H1 (cell line): Measurements from ENCODE around the gene TRABD2B. TPM values are rescaled to one million over a fixed set of nuclear protein-coding genes. Genes with fewer than 3 reads are reported as not detected.

ENCODE experiments used
- CTCF ChIA-PET: fragments of 300-600 bp; sonication (Branson Sonifier 250); formaldehyde crosslinking; loops from one replicate; lab custom pipeline; 2021; ENCODE audit not compliant: partially characterized antibody; lab: Charles Lee
- POLR2A ChIA-PET: fragments of 300-600 bp; sonication (Branson Sonifier 250); formaldehyde crosslinking; loops from one replicate; lab custom pipeline; 2021; ENCODE audit warnings: inconsistent platforms; ENCODE audit not compliant: partially characterized antibody; lab: Charles Lee
- DNase-seq, 2 experiments: peaks; one replicate each; pipeline versions ENCODE4 v3.0.0 to v3.0.0-alpha.2; 2010 to 2022; ENCODE audit warnings: low spot score in 2 of 2, low read depth in 1 of 2, mixed read lengths in 1 of 2
- FAIRE-seq: peaks from 2 replicates; lab custom pipeline; 2011; peaks lifted over from hg19 to GRCh38; lab: Jason Lieb, UNC
- H2AFZ ChIP-seq: 2 replicates; pipeline ENCODE4 v1.8.1; 2012; ENCODE audit warnings: low read length, inconsistent platforms
- H2AK5ac ChIP-seq: 2 replicates; pipeline ENCODE4 v1.6.1; 2013; ENCODE audit warnings: low read depth, low read length
- H2BK120ac ChIP-seq: replicated peaks from 2 replicates; pipeline ENCODE3; 2013; ENCODE audit warnings: low read depth, low read length, inconsistent platforms
- H2BK12ac ChIP-seq: 2 replicates; pipeline ENCODE4 v1.6.1; 2013; ENCODE audit warnings: low read depth, low read length
- H2BK15ac ChIP-seq: 2 replicates; pipeline ENCODE4 v1.6.1; 2013; ENCODE audit warnings: low read length
- H2BK20ac ChIP-seq: 2 replicates; pipeline ENCODE4 v1.6.1; 2013; ENCODE audit warnings: low read length
- H2BK5ac ChIP-seq: 2 replicates; pipeline ENCODE4 v1.6.1; 2013; ENCODE audit warnings: low read depth, low read length
- H3K14ac ChIP-seq: 2 replicates; pipeline ENCODE4 v1.6.1; 2013; ENCODE audit warnings: inconsistent platforms; ENCODE audit not compliant: insufficient read length
- H3K18ac ChIP-seq: 2 replicates; pipeline ENCODE4 v1.6.1; 2013; ENCODE audit warnings: low read length; ENCODE audit errors: extremely low read depth
- H3K23ac ChIP-seq: 2 replicates; pipeline ENCODE4 v1.6.1; 2013; ENCODE audit warnings: inconsistent platforms; ENCODE audit not compliant: insufficient read length
- H3K23me2 ChIP-seq: 2 replicates; pipeline ENCODE4 v1.6.1; 2013; ENCODE audit warnings: low read depth, low read length
- H3K27ac ChIP-seq: 2 replicates; pipeline ENCODE4 v1.6.1; 2011; ENCODE audit warnings: low read depth, low read length, inconsistent platforms
- H3K27me3 ChIP-seq, 4 experiments: replicated peaks in 1 of 4; 1 replicate in 1 of 4; 2 replicates in 3 of 4; pipeline versions ENCODE4 v1.6.1 to v1.8.1; 2011 to 2013; ENCODE audit warnings: low read length in 3 of 4, mild to moderate bottlenecking in 3 of 4, inconsistent platforms in 2 of 4, mixed read lengths in 2 of 4, moderate library complexity in 1 of 4; ENCODE audit not compliant: control insufficient read depth in 3 of 4, insufficient read depth in 3 of 4; ENCODE audit errors: extremely low read depth in 1 of 4
- H3K36me3 ChIP-seq, 4 experiments: 2 replicates each; pipeline versions ENCODE4 v1.6.1 to v1.8.1; 2011 to 2013; ENCODE audit warnings: mild to moderate bottlenecking in 4 of 4, low read length in 3 of 4, moderate library complexity in 2 of 4, control low read depth in 1 of 4, inconsistent platforms in 1 of 4; ENCODE audit not compliant: insufficient read depth in 4 of 4, control insufficient read depth in 2 of 4
- H3K4ac ChIP-seq: replicated peaks from 2 replicates; pipeline ENCODE3; 2013; ENCODE audit warnings: low read length, low read depth, mixed read lengths, inconsistent platforms; ENCODE audit not compliant: insufficient read length
- H3K4me1 ChIP-seq, 4 experiments: replicated peaks in 1 of 4; 1 replicate in 1 of 4; 2 replicates in 3 of 4; pipeline versions ENCODE4 v1.6.1 to v1.8.1; 2011 to 2013; ENCODE audit warnings: low read length in 3 of 4, inconsistent platforms in 2 of 4, mixed read lengths in 1 of 4; ENCODE audit not compliant: insufficient read depth in 4 of 4, control insufficient read depth in 3 of 4
- H3K4me2 ChIP-seq, 2 experiments: 2 replicates each; pipeline versions ENCODE4 v1.6.1 to v1.8.1; 2011 to 2013; ENCODE audit warnings: low read depth in 2 of 2, low read length in 2 of 2, control low read depth in 1 of 2, inconsistent platforms in 1 of 2, mild to moderate bottlenecking in 1 of 2; ENCODE audit not compliant: insufficient read depth in 1 of 2
- H3K4me3 ChIP-seq, 4 experiments: fragments of 200-600, 300-600 bp in 1 of 4; sonication (generic), shearing (Covaris generic), sonication (Bioruptor Twin) in 1 of 4; 2 replicates each; pipeline versions ENCODE4 v1.5.1 to v1.8.1; 2011 to 2016; ENCODE audit warnings: low read length in 4 of 4, low read depth in 3 of 4, control low read depth in 2 of 4, inconsistent platforms in 2 of 4, mild to moderate bottlenecking in 2 of 4, mixed read lengths in 1 of 4, moderate library complexity in 1 of 4; ENCODE audit not compliant: insufficient read depth in 2 of 4; ENCODE audit errors: extremely low read depth in 1 of 4
- H3K56ac ChIP-seq: replicated peaks from 2 replicates; pipeline ENCODE3; 2013; ENCODE audit warnings: low read depth, mild to moderate bottlenecking, mixed read lengths, low read length, inconsistent platforms; ENCODE audit not compliant: insufficient read length
- H3K79me1 ChIP-seq: 2 replicates; pipeline ENCODE4 v1.6.1; 2013; ENCODE audit warnings: low read depth, low read length, control low read depth
- H3K79me2 ChIP-seq, 2 experiments: 2 replicates each; pipeline versions ENCODE4 v1.6.1 to v1.8.1; 2012 to 2013; ENCODE audit warnings: low read length in 2 of 2, mild to moderate bottlenecking in 2 of 2, inconsistent platforms in 1 of 2; ENCODE audit not compliant: insufficient read depth in 2 of 2, control insufficient read depth in 1 of 2
- H3K9ac ChIP-seq, 4 experiments: replicated peaks in 1 of 4; 1 replicate in 1 of 4; 2 replicates in 3 of 4; pipeline versions ENCODE4 v1.6.1 to v1.8.1; 2011 to 2013; ENCODE audit warnings: low read depth in 3 of 4, low read length in 3 of 4, control low read depth in 2 of 4, mild to moderate bottlenecking in 2 of 4, moderate library complexity in 2 of 4, inconsistent platforms in 1 of 4; ENCODE audit errors: extremely low read depth in 1 of 4
- H3K9me3 ChIP-seq, 2 experiments: 2 replicates each; pipeline versions ENCODE4 v1.6.1 to v1.8.1; 2012 to 2013; ENCODE audit warnings: mild to moderate bottlenecking in 2 of 2, moderate library complexity in 2 of 2, control low read depth in 1 of 2, inconsistent platforms in 1 of 2, low read depth in 1 of 2, low read length in 1 of 2, mixed read lengths in 1 of 2; ENCODE audit not compliant: insufficient read depth in 2 of 2
- H4K20me1 ChIP-seq, 2 experiments: replicated peaks in 1 of 2; 2 replicates each; pipeline versions ENCODE3 to v1.8.1; 2011 to 2013; ENCODE audit warnings: inconsistent platforms in 2 of 2, low read length in 2 of 2, mild to moderate bottlenecking in 1 of 2; ENCODE audit not compliant: insufficient read depth in 2 of 2, control insufficient read depth in 1 of 2
- H4K5ac ChIP-seq: 2 replicates; pipeline ENCODE4 v1.6.1; 2013; ENCODE audit warnings: low read length, low read depth, mixed read lengths, inconsistent platforms; ENCODE audit not compliant: insufficient read length
- H4K8ac ChIP-seq: 2 replicates; pipeline ENCODE4 v1.8.0; 2013; ENCODE audit warnings: mild to moderate bottlenecking, moderate library complexity, low read length, inconsistent platforms; ENCODE audit not compliant: insufficient read depth; ENCODE audit errors: extremely low read depth
- H4K91ac ChIP-seq: replicated peaks from 2 replicates; pipeline ENCODE3; 2013; ENCODE audit warnings: low read length, mixed read lengths, inconsistent platforms; ENCODE audit not compliant: insufficient read length
- CEBPB ChIP-seq: IDR thresholded peaks from 2 replicates; pipeline ENCODE4 v1.6.1; 2012; ENCODE audit warnings: low read depth, low read length
- EZH2 ChIP-seq: fragments of 200-600 bp; sonication (generic); IDR thresholded peaks from 2 replicates; pipeline ENCODE4 v1.7.1; 2012; ENCODE audit warnings: low read depth, mild to moderate bottlenecking, moderate library complexity, low read length, inconsistent platforms; ENCODE audit not compliant: severe bottlenecking
- HDAC6 ChIP-seq: IDR thresholded peaks from one replicate; pipeline ENCODE4 v1.7.1; 2012; ENCODE audit warnings: low read depth, mild to moderate bottlenecking, inconsistent platforms, low read length, moderate library complexity
- JUN ChIP-seq: IDR thresholded peaks from 2 replicates; pipeline ENCODE4 v1.6.1; 2011; ENCODE audit warnings: low read depth, mild to moderate bottlenecking, improper control_type of control experiment, low read length
- JUND ChIP-seq: IDR thresholded peaks from 2 replicates; pipeline ENCODE4 v1.6.1; 2011; ENCODE audit warnings: mild to moderate bottlenecking, improper control_type of control experiment, low read length
- MAFK ChIP-seq: IDR thresholded peaks from 2 replicates; pipeline ENCODE4 v1.6.1; 2012; ENCODE audit warnings: low read depth, mild to moderate bottlenecking, improper control_type of control experiment, low read length
- RAD21 ChIP-seq, 2 experiments: IDR thresholded peaks in 1 of 2; conservative IDR thresholded peaks in 1 of 2; 2 replicates each; pipeline ENCODE4 v1.6.1; 2011; ENCODE audit warnings: low read depth in 2 of 2, low read length in 2 of 2, improper control_type of control experiment in 1 of 2, inconsistent platforms in 1 of 2, mild to moderate bottlenecking in 1 of 2, moderate library complexity in 1 of 2
- RBBP5 ChIP-seq: IDR thresholded peaks from 2 replicates; pipeline ENCODE4 v1.7.1; 2012; ENCODE audit warnings: low read depth, mild to moderate bottlenecking, inconsistent platforms, low read length, moderate library complexity, borderline replicate concordance
- SAP30 ChIP-seq: fragments of 300-600 bp; sonication (generic); IDR thresholded peaks from 2 replicates; pipeline ENCODE4 v1.7.1; 2012; ENCODE audit warnings: low read length, moderate library complexity, mild to moderate bottlenecking, inconsistent platforms; ENCODE audit not compliant: insufficient read depth, insufficient replicate concordance
- SIN3A ChIP-seq, 2 experiments: IDR thresholded peaks in 1 of 2; conservative IDR thresholded peaks in 1 of 2; 2 replicates each; pipeline ENCODE4 v1.6.1; 2011 to 2012; ENCODE audit warnings: low read length in 2 of 2, improper control_type of control experiment in 1 of 2, low read depth in 1 of 2, mild to moderate bottlenecking in 1 of 2
- SP4 ChIP-seq: IDR thresholded peaks from 2 replicates; pipeline ENCODE4 v1.6.1; 2012; ENCODE audit warnings: low read length, inconsistent platforms
- WGBS, 2 experiments: shearing (Covaris generic) in 1 of 2; methylation state at CpG; one replicate each; pipeline versions ENCODE4 v1.1.6 to v1.1.7; 2013 to 2015; ENCODE audit warnings: low lambda C conversion rate in 2 of 2, mixed read lengths in 2 of 2, inconsistent platforms in 1 of 2, low coverage in 1 of 2, missing lambda C conversion rate in 1 of 2; ENCODE audit not compliant: insufficient replicate concordance in 2 of 2, insufficient coverage in 1 of 2, insufficient read length in 1 of 2; ENCODE audit errors: extremely low coverage in 1 of 2, missing lambda C conversion rate in 1 of 2; 5-methylcytosine and 5-hydroxymethylcytosine counted together
- polyA plus RNA-seq, 7 experiments: library from polyadenylated mRNA; depleted of rRNA in 3 of 7; stranded (reverse) in 5 of 7; unstranded in 2 of 7; fragments of >200 nt in 5 of 7; fragments of 200-250 nt in 2 of 7; gene quantifications; 1 replicate in 5 of 7; 2 replicates in 1 of 7; 4 replicates in 1 of 7; pipeline versions ENCODE4 v1.2.1 to v1.2.3, GENCODE V29; 2011 to 2013; ENCODE audit warnings: missing spikeins in 2 of 7, mixed read lengths in 2 of 7
- total RNA-seq: library from RNA; stranded (reverse); fragmentation: NEBNext Ultra II Directional; extraction: Animal tissue kit (Norgen Biotek cat#: 25700); gene quantifications from 2 replicates; pipeline ENCODE4 v1.2.1, GENCODE V29; 2021
- TF ChIP-seq, protein P1 (sequence below): IDR thresholded peaks from 2 replicates; pipeline ENCODE4 v1.6.1; 2012; ENCODE audit warnings: inconsistent platforms
- TF ChIP-seq, protein P2 (sequence below): IDR thresholded peaks from 2 replicates; pipeline ENCODE4 v1.6.1; 2011; ENCODE audit warnings: low read depth, mild to moderate bottlenecking, low read length; ENCODE audit not compliant: insufficient read depth

The TRABD2B gene
- total and polyA plus RNA-seq, 2 of the 8 experiments (the other 6 are each of a cell fraction or from before 2014, with no cell fraction given): 0.95 to 3.4 TPM

DNA sequence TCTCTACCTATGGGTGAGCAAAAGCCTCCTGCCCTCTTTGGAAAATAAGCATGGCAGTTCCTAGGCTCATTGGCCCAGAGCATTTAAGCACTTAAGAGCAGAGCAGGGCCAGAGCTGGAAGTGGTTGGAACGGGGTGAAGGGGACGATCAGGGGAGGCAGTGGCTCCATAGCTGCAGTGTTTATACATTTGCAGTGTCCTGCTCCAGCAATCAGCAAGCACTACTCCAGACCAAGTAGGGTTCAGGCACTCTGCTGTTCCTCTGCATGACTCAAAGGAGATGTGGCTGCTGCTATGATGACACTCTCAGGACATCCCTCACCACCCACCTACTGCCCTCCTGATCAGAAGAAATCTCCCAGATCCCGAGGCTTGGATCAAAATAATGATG lies 55.0 kb downstream of the TRABD2B start:
- no peaks in the 10 kb centered on the region for H3K79me2 ChIP-seq
- 92% methylated on average over 3 of the region's 3 CpGs; no CpG with 5 or more reads in 1 of the 2 experiments for WGBS, 2 experiments
- no peaks in the 10 kb centered on the region for H3K9me3 ChIP-seq
- H2BK5ac ChIP-seq: no peak overlapping the region
- H3K36me3 ChIP-seq: no peaks in the 10 kb centered on the region
- DNase-seq (no peak), FAIRE-seq (no peak)
- H2AFZ ChIP-seq: no peak overlapping the region
- H3K18ac ChIP-seq: no peak overlapping the region
- no peak overlapping the region for H3K4ac ChIP-seq
- H3K4me2 ChIP-seq: no peak overlapping the region
- H2BK120ac ChIP-seq: no peak overlapping the region
- H2BK20ac ChIP-seq: no peak overlapping the region
- no peak overlapping the region for H3K56ac ChIP-seq
- H4K8ac ChIP-seq: no peak overlapping the region
- CTCF ChIA-PET: interaction anchor here (0.7 to 1.1 kb wide), 2 partner anchors 10 to 13 kb away, joined by 3 read pairs; no protein-coding TSS in a partner anchor
- no peaks in the 10 kb centered on the region; a peak in 2 of 7 replicates for H3K27me3 ChIP-seq
- H3K23me2 ChIP-seq: peaks cover under 1% of the 10 kb centered on the region; the same call in 1 of the 2 replicates
- H2BK12ac ChIP-seq: no peak overlapping the region
- H2AK5ac ChIP-seq: no peak overlapping the region
- peaks cover 0 to 6% of the 10 kb centered on the region in 2 experiments for H4K20me1 ChIP-seq
- no peak overlapping the region for H4K5ac ChIP-seq
- no peak overlapping the region for H3K27ac ChIP-seq
- H3K4me1 ChIP-seq: no peaks in the 10 kb centered on the region
- H3K14ac ChIP-seq: no peak overlapping the region
- POLR2A ChIA-PET: no interaction called here
- no peak overlapping the region for H3K4me3 ChIP-seq
- H4K91ac ChIP-seq: no peak overlapping the region
- no peak overlapping the region for H3K9ac ChIP-seq
- H3K23ac ChIP-seq: no peak overlapping the region
- no peaks in the 10 kb centered on the region for H3K79me1 ChIP-seq
- H2BK15ac ChIP-seq: no peak overlapping the region
- TF ChIP-seq JUN: no peak
- TF ChIP-seq SP4: no peak
- TF ChIP-seq, protein P1, sequence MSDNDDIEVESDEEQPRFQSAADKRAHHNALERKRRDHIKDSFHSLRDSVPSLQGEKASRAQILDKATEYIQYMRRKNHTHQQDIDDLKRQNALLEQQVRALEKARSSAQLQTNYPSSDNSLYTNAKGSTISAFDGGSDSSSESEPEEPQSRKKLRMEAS: no peak
- TF ChIP-seq EZH2: no peak
- no peak for TF ChIP-seq RAD21 (IDR thresholded peaks at IDR 0.05 in 1 of 2, conservative IDR thresholded peaks at IDR 0.05 in 1 of 2; ENCODE audit: low read depth in 2 of 2, low read length in 2 of 2)
- no peak for TF ChIP-seq CEBPB
- no peak for TF ChIP-seq HDAC6
- TF ChIP-seq RBBP5: no peak
- TF ChIP-seq SIN3A (conservative IDR thresholded peaks at IDR 0.05 in 1 of 2, IDR thresholded peaks at IDR 0.05 in 1 of 2; ENCODE audit: low read depth in 1 of 2, low read length in 2 of 2): no peak
- TF ChIP-seq MAFK: no peak
- no peak for TF ChIP-seq SAP30
- no peak for TF ChIP-seq JUND
- TF ChIP-seq, protein P2, sequence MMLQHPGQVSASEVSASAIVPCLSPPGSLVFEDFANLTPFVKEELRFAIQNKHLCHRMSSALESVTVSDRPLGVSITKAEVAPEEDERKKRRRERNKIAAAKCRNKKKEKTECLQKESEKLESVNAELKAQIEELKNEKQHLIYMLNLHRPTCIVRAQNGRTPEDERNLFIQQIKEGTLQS: no peak
